ENCODE measurements around the gene ARMC7.

The ARMC7 gene

GRCh38 chr17:75078284-75079022 is 31.3 kb upstream of the ARMC7 start:
- peak; percentile 89 for DNase-seq

GRCh38 chr17:75079023-75079373 is 30.8 kb upstream of the ARMC7 start:
- DNase-seq, result no peak

GRCh38 chr17:75081611-75082540 is 27.9 kb upstream of the ARMC7 start:
- DNase-seq, result no peak

- DNase-seq, result no peak
These were observed 27.1 kb upstream of the ARMC7 start for GRCh38 chr17:75082683-75083082.

GRCh38 chr17:75084039-75084660 is 25.6 kb upstream of the ARMC7 start:
- peak; percentile 43 for DNase-seq

GRCh38 chr17:75086496-75087181 is 23.1 kb upstream of the ARMC7 start:
- no peak for DNase-seq

GRCh38 chr17:75087182-75087557 is 22.6 kb upstream of the ARMC7 start:
- no peak for DNase-seq

- peak; percentile 85 for DNase-seq
These were observed 22.0 kb upstream of the ARMC7 start, which contains the start of gene SLC16A5 for GRCh38 chr17:75087558-75088453. Gene SLC16A5 (plus strand): TSS chr17:75087954. CDS start chr17:75093637, 5,683 bp downstream.

- no peak for DNase-seq
These were observed 21.0 kb upstream of the ARMC7 start for GRCh38 chr17:75088465-75089417.

GRCh38 chr17:75090871-75091854 is 18.6 kb upstream of the ARMC7 start:
- DNase-seq, result no peak

- no peak for DNase-seq
These were observed 17.9 kb upstream of the ARMC7 start for GRCh38 chr17:75091855-75092327.

GRCh38 chr17:75093548-75094158 is 16.1 kb upstream of the ARMC7 start:
- peak; percentile 46 for DNase-seq

GRCh38 chr17:75094871-75095399 is 14.8 kb upstream of the ARMC7 start:
- DNase-seq, result no peak

GRCh38 chr17:75096082-75096625 is 13.6 kb upstream of the ARMC7 start:
- DNase-seq, result peak; percentile 72

- DNase-seq, result no peak
These were observed 11.9 kb upstream of the ARMC7 start for GRCh38 chr17:75097865-75098264.

- no peak for DNase-seq
These were observed 10.9 kb upstream of the ARMC7 start for GRCh38 chr17:75098861-75099260.

- no peak for DNase-seq
These were observed 9.7 kb upstream of the ARMC7 start for GRCh38 chr17:75099881-75100595.

Data from fibroblast of skin of scalp (primary cell).